Measurements from ENCODE around the gene COL25A1.

The COL25A1 gene

DNA sequence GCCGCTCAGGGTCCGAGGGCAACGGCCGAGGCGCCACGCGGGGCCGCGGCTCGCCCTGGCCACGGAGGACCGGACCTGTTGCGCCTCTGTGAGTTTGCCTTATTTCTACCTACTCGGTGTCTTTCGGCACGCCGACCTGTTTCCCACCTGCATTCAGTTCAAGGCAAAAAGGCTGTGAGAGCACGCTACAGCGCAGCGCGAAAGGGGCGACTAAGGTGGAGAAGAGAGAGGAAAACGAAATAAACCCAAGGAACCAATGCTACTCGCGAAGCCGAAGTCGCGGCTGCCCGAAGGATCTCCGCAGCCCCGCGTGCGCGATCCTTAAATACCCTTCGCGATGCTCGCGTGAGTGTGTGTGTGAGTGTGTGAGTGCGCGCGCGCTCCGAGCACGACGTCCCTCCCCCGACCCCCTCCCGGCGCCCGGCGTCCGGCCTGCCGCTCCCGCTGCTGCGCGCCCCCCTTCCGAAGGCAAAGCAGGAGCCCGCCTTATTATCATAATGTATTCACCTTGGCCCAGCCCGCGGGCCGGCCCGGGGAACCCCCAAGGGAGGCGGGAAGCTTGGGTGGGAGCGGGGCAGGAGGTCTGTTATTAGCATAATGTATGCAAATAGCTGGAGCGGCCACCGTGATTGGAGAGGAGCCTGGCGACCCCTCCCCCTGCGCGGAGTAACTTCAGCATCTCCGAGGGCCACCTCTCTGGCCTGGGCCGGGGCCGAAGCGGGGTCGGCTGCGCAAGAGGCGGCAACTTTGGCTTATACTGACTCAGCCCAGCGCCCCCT, at the start of gene COL25A1:
COL25A1 (minus strand) TSS at position 298 of the 779 bp plus-strand sequence.
- TF ChIP-seq, protein P1, sequence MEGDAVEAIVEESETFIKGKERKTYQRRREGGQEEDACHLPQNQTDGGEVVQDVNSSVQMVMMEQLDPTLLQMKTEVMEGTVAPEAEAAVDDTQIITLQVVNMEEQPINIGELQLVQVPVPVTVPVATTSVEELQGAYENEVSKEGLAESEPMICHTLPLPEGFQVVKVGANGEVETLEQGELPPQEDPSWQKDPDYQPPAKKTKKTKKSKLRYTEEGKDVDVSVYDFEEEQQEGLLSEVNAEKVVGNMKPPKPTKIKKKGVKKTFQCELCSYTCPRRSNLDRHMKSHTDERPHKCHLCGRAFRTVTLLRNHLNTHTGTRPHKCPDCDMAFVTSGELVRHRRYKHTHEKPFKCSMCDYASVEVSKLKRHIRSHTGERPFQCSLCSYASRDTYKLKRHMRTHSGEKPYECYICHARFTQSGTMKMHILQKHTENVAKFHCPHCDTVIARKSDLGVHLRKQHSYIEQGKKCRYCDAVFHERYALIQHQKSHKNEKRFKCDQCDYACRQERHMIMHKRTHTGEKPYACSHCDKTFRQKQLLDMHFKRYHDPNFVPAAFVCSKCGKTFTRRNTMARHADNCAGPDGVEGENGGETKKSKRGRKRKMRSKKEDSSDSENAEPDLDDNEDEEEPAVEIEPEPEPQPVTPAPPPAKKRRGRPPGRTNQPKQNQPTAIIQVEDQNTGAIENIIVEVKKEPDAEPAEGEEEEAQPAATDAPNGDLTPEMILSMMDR (conservative IDR thresholded peaks at IDR 0.05; ENCODE audit: low read depth, low read length) = no peak
- H3K4me3 ChIP-seq (ENCODE audit: low read length) = peak within 1 kb of the TSS; percentile 56
- no peak for DNase-seq (ENCODE audit: low read depth)

DNA sequence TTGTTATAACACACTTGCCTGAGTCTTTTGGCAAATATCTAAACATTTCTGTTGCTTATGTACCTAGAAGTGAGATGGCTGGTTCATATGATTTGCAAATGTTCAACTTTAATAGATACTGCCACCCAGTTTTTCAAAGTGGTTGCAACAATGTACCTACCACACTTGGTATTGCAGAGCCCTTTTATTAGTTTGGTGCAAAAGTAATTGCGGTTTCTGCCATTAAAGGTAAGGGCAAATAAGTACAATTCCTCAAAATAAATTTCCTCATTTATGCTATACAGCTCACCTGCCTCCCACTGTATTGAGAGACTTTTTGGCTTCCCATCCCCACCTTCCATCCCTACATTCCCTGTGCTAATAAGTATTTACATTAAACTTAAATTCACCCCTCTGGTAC, 47.7 kb upstream of the COL25A1 start:
- no peak for DNase-seq (ENCODE audit: low read depth)
- no peak overlapping the region for H3K4me3 ChIP-seq (ENCODE audit: low read length)
- TF ChIP-seq, protein P1 (conservative IDR thresholded peaks at IDR 0.05; ENCODE audit: low read depth, low read length) = no peak

DNA sequence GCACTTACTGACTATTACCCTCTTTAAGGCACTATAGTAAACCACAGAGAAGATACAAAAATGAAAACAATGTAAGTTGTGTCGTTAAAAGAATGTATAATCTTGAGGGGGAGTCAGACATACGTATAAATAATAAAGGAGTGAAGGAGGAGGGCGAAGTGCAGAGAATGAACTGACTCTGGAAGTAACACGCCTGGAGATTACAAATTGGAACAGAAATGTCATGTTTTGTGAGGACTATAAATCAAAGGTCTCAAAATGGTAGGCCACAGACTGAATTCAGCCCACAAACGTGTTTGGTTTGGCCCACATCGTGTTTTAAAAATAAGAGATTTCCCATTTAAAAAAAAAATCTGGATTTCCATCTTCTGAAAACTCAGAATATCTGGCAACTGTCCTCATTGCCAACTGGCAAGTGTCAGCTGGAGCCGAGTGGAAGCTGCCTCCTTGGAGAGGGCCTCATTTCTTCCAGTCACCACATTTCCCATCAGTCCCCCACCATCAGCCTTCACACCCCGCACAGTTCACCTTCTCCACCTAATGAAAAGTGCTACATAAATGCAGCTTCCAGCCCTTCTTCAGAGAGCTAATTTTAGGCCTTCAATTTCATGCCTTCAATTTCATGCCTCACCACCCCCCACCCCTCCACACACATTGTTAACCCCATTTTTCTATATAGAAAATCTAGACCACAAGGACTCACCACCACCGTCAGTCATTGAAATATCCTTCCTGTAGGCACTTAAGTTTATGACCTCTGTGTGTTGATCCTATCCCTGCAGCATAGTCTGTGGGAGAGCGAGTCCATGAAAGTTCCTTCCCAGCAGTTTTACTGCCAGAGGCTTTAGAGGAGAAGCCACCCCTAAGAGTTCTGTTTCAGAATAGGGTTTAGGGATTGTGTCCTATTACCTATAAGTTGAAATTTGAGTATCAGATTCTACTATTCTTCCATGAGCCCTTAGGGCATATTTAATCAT, 32.0 kb upstream of the COL25A1 start:
- TF ChIP-seq, protein P1 (conservative IDR thresholded peaks at IDR 0.05; ENCODE audit: low read depth, low read length) = no peak
- no peak for DNase-seq (ENCODE audit: low read depth)

DNA sequence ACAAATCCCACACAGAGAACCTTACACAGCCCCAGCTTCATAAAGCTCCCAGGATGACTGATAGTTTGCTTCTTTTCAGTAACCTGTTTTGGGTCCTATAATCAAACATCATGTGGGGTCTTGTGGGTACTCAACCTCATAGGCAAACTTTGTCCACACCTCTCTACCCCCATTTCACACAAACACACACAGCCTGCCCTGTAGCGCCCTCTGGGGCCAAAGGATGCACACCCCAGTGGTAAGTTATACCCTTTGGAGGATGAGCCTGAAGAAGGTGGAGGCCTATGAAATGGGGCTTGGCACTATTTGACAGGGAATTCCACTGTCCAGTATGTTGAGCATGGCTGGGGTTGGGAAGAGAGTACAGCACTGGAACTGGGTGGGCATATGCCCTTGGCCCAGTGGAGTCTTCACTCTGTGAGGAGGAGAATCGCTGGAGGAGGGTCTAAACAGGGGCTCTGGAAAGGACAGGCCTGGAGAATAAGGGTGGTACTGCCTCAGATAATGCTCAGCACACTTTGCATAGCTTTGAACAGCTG, 30.5 kb upstream of the COL25A1 start:
- DNase-seq (ENCODE audit: low read depth) = no peak
- TF ChIP-seq, protein P1 (conservative IDR thresholded peaks at IDR 0.05; ENCODE audit: low read depth, low read length) = peak; percentile 37
- no peak overlapping the region for H3K4me3 ChIP-seq (ENCODE audit: low read length)

More for the DNA sequence above, 32.0 kb upstream of the COL25A1 start:
- H3K4me3 ChIP-seq (ENCODE audit: low read length) = no peak overlapping the region

DNA sequence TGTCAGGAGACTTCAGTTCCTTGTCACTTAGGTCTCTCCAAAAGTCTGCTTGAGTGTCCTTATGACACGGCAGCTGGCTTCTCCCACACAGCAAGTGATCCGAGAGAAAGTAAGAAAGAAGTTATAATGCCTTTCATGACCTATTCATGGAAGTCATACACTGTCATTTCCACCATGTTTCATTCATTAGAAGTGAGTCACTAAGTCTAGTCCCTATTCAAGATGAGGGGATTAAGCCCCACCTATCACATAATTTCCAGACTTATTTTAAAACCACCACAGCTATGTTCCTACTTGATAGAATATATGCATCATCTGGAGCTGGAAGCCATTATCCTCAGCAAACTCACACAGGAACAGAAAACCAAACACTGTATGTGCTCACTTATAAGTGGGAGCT, 25.2 kb upstream of the COL25A1 start:
- TF ChIP-seq, protein P1 (conservative IDR thresholded peaks at IDR 0.05; ENCODE audit: low read depth, low read length) = no peak
- peak; percentile 11 for DNase-seq (ENCODE audit: low read depth)
- no peak overlapping the region for H3K4me3 ChIP-seq (ENCODE audit: low read length)

DNA sequence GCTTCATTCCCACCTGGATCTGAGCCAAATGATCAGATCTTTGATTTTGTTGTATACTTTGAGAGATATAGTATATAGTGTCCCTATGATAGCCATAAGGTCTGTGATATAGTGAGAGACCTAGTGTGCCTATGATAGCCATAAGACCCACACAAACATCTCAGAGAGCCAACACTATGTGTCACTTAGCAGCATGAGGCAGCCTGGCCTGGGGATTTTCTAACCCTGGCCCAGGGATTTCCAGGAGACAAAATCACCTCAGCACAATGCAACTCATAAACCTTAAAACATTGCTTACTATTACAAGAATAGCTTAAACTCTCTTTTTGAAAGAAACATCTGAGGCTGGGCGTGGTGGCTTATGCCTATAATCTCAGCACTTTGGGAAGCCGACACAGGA, 23.2 kb upstream of the COL25A1 start:
- TF ChIP-seq, protein P1 (conservative IDR thresholded peaks at IDR 0.05; ENCODE audit: low read depth, low read length) = no peak
- H3K4me3 ChIP-seq (ENCODE audit: low read length) = no peak overlapping the region
- DNase-seq (ENCODE audit: low read depth) = no peak
